ENCODE measurements around the gene TRPM4. TPM values are rescaled to one million over a fixed set of nuclear protein-coding genes. Genes with fewer than 3 reads are reported as not detected.

The TRPM4 gene
- total RNA-seq, 3 donors from 2014 or later (not counting 1 experiment from before 2014, with no cell fraction given) = 0.20 TPM; not detected in 2

DNA sequence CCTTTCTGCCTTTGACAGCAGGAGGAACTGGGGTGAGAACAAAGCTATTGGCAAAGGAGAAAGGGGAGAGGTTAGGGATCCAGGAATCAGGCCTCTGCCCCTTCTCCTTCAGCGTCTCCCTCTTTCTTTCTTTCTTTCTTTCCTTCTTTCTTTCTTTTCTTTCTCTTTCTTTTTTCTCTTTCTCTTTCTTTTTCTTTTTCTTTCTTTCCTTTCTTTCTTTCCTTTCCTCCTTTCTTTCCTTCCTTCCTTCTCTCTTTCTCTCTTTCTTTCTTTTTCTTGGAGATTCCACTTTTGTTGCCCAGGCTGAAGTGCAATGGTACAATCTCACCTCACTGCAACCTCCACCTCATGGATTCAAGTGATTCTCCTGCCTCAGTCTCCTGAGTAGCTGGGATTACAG is 75.6 kb downstream of the TRPM4 start:
- ATAC-seq (no peak), DNase-seq (no peak)
- H3K27me3 ChIP-seq (ENCODE audit: control insufficient read depth, insufficient read depth, low read length) = no peaks in the 10 kb centered on the region
- intact Hi-C loops (cut with micrococcal nuclease) = no loop called here
- H3K4me3 ChIP-seq (ENCODE audit: low read length) = no peak overlapping the region
- peaks cover 0 to 4% of the 10 kb centered on the region in 2 donors for H3K4me1 Mint-ChIP-seq
- H3K27ac Mint-ChIP-seq = no peak overlapping the region
- H3K9me3 Mint-ChIP-seq = no peaks in the 10 kb centered on the region
- WGBS (ENCODE audit: insufficient coverage) = 77% methylated on average over 1 of the region's 1 CpG
- H3K9me3 ChIP-seq (ENCODE audit: control insufficient read depth, insufficient read depth, low read length) = no peaks in the 10 kb centered on the region
- H3K4me1 ChIP-seq (ENCODE audit: control insufficient read depth, insufficient read depth, low read length) = peaks cover 5% of the 10 kb centered on the region
- H3K4me3 Mint-ChIP-seq = no peak overlapping the region
- H3K27ac ChIP-seq (ENCODE audit: low read length) = no peak overlapping the region
- H3K36me3 Mint-ChIP-seq = no peaks in the 10 kb centered on the region
- peaks cover 14 to 17% of the 10 kb centered on the region in 2 donors for H3K27me3 Mint-ChIP-seq (ENCODE audit: low read depth in 2 of 2)
- no peaks in the 10 kb centered on the region for H3K36me3 ChIP-seq (ENCODE audit: control insufficient read depth, insufficient read depth, low read length)
- TF ChIP-seq, protein P1, sequence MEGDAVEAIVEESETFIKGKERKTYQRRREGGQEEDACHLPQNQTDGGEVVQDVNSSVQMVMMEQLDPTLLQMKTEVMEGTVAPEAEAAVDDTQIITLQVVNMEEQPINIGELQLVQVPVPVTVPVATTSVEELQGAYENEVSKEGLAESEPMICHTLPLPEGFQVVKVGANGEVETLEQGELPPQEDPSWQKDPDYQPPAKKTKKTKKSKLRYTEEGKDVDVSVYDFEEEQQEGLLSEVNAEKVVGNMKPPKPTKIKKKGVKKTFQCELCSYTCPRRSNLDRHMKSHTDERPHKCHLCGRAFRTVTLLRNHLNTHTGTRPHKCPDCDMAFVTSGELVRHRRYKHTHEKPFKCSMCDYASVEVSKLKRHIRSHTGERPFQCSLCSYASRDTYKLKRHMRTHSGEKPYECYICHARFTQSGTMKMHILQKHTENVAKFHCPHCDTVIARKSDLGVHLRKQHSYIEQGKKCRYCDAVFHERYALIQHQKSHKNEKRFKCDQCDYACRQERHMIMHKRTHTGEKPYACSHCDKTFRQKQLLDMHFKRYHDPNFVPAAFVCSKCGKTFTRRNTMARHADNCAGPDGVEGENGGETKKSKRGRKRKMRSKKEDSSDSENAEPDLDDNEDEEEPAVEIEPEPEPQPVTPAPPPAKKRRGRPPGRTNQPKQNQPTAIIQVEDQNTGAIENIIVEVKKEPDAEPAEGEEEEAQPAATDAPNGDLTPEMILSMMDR (IDR thresholded peaks at IDR 0.05) = no peak

GRCh38 chr19:49241769-49242168 is 84.2 kb downstream of the TRPM4 start:
- Mint-ChIP-seq H3K27me3 (ENCODE audit: low read depth in 2 of 2) (peaks cover 4 to 14% of the 10 kb centered on the region in 2 donors), H3K36me3 (no peaks in the 10 kb centered on the region), H3K27ac (no peak overlapping the region), H3K4me3 (no peak overlapping the region), H3K4me1 (no peaks in the 10 kb centered on the region), H3K9me3 (no peaks in the 10 kb centered on the region)
- no peaks in the 10 kb centered on the region for H3K27me3 ChIP-seq (ENCODE audit: control insufficient read depth, insufficient read depth, low read length)
- no peak overlapping the region for H3K27ac ChIP-seq (ENCODE audit: low read length)
- no peak for DNase-seq
- TF ChIP-seq, protein P1 (IDR thresholded peaks at IDR 0.05) = no peak
- no peaks in the 10 kb centered on the region for H3K36me3 ChIP-seq (ENCODE audit: control insufficient read depth, insufficient read depth, low read length)
- H3K4me3 ChIP-seq (ENCODE audit: low read length) = no peak overlapping the region
- intact Hi-C loops (cut with micrococcal nuclease) = no loop called here
- H3K4me1 ChIP-seq (ENCODE audit: control insufficient read depth, insufficient read depth, low read length) = no peaks in the 10 kb centered on the region
- ATAC-seq = no peak
- no peaks in the 10 kb centered on the region for H3K9me3 ChIP-seq (ENCODE audit: control insufficient read depth, insufficient read depth, low read length)
- WGBS (ENCODE audit: insufficient coverage) = 88% methylated on average over 7 of the region's 7 CpGs

DNA sequence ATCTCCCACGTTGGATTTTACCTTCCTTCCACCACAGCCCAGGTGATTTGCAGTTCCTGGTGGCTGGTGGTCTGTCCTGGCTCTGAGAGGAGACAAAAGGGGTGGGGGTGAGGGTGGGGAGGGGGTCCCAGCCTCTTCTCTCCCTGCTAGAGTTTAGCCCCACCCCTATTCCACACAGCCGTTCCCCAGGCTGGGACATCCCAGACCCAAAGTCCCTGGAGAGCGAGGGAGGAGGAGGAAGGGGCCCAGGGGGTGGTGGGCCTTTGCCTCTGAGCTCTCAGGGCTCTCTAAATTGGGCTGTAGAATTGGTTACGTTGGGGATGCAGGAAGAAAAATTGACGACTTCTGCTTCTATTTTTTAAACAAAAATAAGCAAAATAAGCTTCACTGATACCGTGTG is 85.5 kb downstream of the TRPM4 start:
- H3K27ac Mint-ChIP-seq = no peak overlapping the region
- H3K4me3 Mint-ChIP-seq = no peak overlapping the region
- peaks cover 0 to 9% of the 10 kb centered on the region in 2 donors for H3K27me3 Mint-ChIP-seq (ENCODE audit: low read depth in 2 of 2)
- TF ChIP-seq, protein P1 (IDR thresholded peaks at IDR 0.05) = no peak
- H3K4me1 Mint-ChIP-seq = no peaks in the 10 kb centered on the region
- intact Hi-C loops (cut with micrococcal nuclease) = no loop called here
- Histone ChIP-seq H3K9me3 (ENCODE audit: control insufficient read depth, insufficient read depth, low read length) (no peaks in the 10 kb centered on the region), H3K27ac (ENCODE audit: low read length) (no peak overlapping the region), H3K27me3 (ENCODE audit: control insufficient read depth, insufficient read depth, low read length) (no peaks in the 10 kb centered on the region), H3K4me1 (ENCODE audit: control insufficient read depth, insufficient read depth, low read length) (no peaks in the 10 kb centered on the region), H3K4me3 (ENCODE audit: low read length) (no peak overlapping the region), H3K36me3 (ENCODE audit: control insufficient read depth, insufficient read depth, low read length) (no peaks in the 10 kb centered on the region)
- no peaks in the 10 kb centered on the region for H3K9me3 Mint-ChIP-seq
- DNase-seq (no peak), ATAC-seq (no peak)
- no peaks in the 10 kb centered on the region for H3K36me3 Mint-ChIP-seq
- 74% methylated on average over 4 of the region's 6 CpGs for WGBS (ENCODE audit: insufficient coverage)

DNA sequence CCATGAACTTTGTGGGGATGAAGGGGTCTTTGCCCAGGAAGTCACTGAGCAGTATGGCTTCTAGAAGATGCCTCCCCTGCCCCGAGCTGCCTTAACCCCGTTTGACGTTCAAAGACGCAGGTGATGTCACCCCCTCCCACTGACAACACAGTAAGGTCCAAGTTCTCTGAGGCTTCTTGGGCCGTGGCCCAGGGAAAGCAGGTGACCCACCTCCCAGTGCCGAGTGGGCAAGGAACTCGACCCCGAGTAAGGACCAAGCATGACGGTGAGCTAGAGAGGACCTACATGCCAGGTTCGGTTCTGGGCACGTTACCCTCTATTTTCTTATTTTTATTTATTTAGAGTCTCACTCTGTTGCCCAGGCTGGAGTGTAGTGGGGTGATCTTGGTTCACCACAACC is 86.1 kb downstream of the TRPM4 start:
- no peaks in the 10 kb centered on the region for H3K36me3 ChIP-seq (ENCODE audit: control insufficient read depth, insufficient read depth, low read length)
- peaks cover 0 to 3% of the 10 kb centered on the region in 2 donors for H3K27me3 Mint-ChIP-seq (ENCODE audit: low read depth in 2 of 2)
- intact Hi-C loops (cut with micrococcal nuclease) = no loop called here
- no peak overlapping the region for H3K27ac Mint-ChIP-seq
- H3K4me1 ChIP-seq (ENCODE audit: control insufficient read depth, insufficient read depth, low read length) = no peaks in the 10 kb centered on the region
- H3K4me3 ChIP-seq (ENCODE audit: low read length) = no peak overlapping the region
- DNase-seq (no peak), ATAC-seq (no peak)
- 95% methylated on average over 8 of the region's 11 CpGs for WGBS (ENCODE audit: insufficient coverage)
- TF ChIP-seq, protein P1 (IDR thresholded peaks at IDR 0.05) = no peak
- H3K4me3 Mint-ChIP-seq = no peak overlapping the region
- no peaks in the 10 kb centered on the region for H3K9me3 ChIP-seq (ENCODE audit: control insufficient read depth, insufficient read depth, low read length)
- H3K4me1 Mint-ChIP-seq = no peaks in the 10 kb centered on the region
- H3K27me3 ChIP-seq (ENCODE audit: control insufficient read depth, insufficient read depth, low read length) = no peaks in the 10 kb centered on the region
- H3K27ac ChIP-seq (ENCODE audit: low read length) = no peak overlapping the region
- no peaks in the 10 kb centered on the region for H3K9me3 Mint-ChIP-seq
- no peaks in the 10 kb centered on the region for H3K36me3 Mint-ChIP-seq

Data from natural killer cell (primary cell).